Pancreas (tissue), 10 donors: ENCODE results near the gene INPP5A. TPM values are rescaled to one million over a fixed set of nuclear protein-coding genes. Genes with fewer than 3 reads are reported as not detected.

Experiments
- ATAC-seq, 4 donors: fragments of 200-7000 bp; cut with Tn5 transposase; one replicate each; pipeline versions ENCODE4 v1.8.0 to v1.9.1; 2020; ENCODE audit warnings: mild to moderate bottlenecking in 4 of 4, moderate library complexity in 4 of 4
- DNase-seq, 6 donors: peaks; one replicate each; pipeline ENCODE4 v3.0.0-alpha.2; 2020
- FAIRE-seq: peaks from 2 replicates; lab custom pipeline; 2012; peaks lifted over from hg19 to GRCh38; lab: Jason Lieb, UNC
- H3K27ac ChIP-seq, 4 donors: fragments of 200-600 bp; sonication (generic); 1 replicate in 3 of 4; 2 replicates in 1 of 4; pipeline versions ENCODE4 v1.5.0 to v1.8.0; 2020
- H3K27me3 ChIP-seq, 4 donors: fragments of 200-600 bp; one replicate each; pipeline ENCODE4 v1.8.0; 2021
- H3K36me3 ChIP-seq, 3 donors: fragments of 200-600 bp; sonication (generic) in 1 of 3; one replicate each; pipeline versions ENCODE4 v1.5.0 to v1.8.0; 2020 to 2021
- H3K4me1 ChIP-seq, 3 donors: fragments of 200-600 bp; one replicate each; pipeline ENCODE4 v1.8.0; 2021
- H3K4me3 ChIP-seq, 4 donors: fragments of 200-600 bp; sonication (generic) in 2 of 4; one replicate each; pipeline versions ENCODE4 v1.5.0 to v1.8.0; 2020 to 2021
- H3K9me3 ChIP-seq, 4 donors: fragments of 200-600 bp; one replicate each; pipeline ENCODE4 v1.8.0; 2021
- WGBS, 2 donors: extraction: QIAGEN DNeasy Blood & Tissue Kit; methylation state at CpG; one replicate each; pipeline ENCODE4 v1.1.7; 2013; 5-methylcytosine and 5-hydroxymethylcytosine counted together
- intact Hi-C, 3 donors: fragments of 100-400 bp; cut with DNase I; formaldehyde crosslinking; loops; one replicate each; pipeline versions ENCODE4 v1.11.1 to v1.14.2; 2022
- polyA plus RNA-seq, 2 donors: library from polyadenylated mRNA; stranded (reverse); fragments of 200-250 nt; gene quantifications; one replicate each; pipeline ENCODE4 v1.2.3, GENCODE V29; 2013
- total RNA-seq, 6 donors: library from RNA; stranded (reverse); fragmentation: NEBNext Ultra II Directional in 4 of 6; extraction: Animal tissue kit (Norgen Biotek cat#: 25700) in 4 of 6; gene quantifications; one replicate each; pipeline versions ENCODE4 v1.2.1 to v1.2.4, GENCODE V29; 2021 to 2023
- TF ChIP-seq, protein P1 (sequence below), 4 donors: fragments of 200-600 bp; sonication (generic) in 3 of 4; IDR thresholded peaks; one replicate each; pipeline versions ENCODE4 v1.5.0 to v1.8.0; 2021; ENCODE audit warnings: antibody characterized with exemption in 4 of 4
- donor health status: healthy with polysubstance abuse.
- donor health status: DM: no; HTN: no; CAD: no; lungs with moderate emphysema.
- donor health status: DM: no; HTN: no; CAD: no.
- donor health status: control.
- donor health status: control.
- donor health status: Bipolar disorder and iron deficiency.
- donor health status: DM: yes; HTN: yes; CAD: no.
- donor health status: DM: no; HTN: no; CAD: no.
- donor health status: DM: no; HTN: no; CAD: no.
- donor health status: DM: yes; HTN: yes; CAD: no.

Gene INPP5A
- total and polyA plus RNA-seq, 8 donors, result 5.9 to 15.6 (median 11.3) TPM

- Histone ChIP-seq H3K4me3 (no peak overlapping the region), H3K27ac (peak overlapping the region in 1 of 4 donors; percentile 4), H3K9me3 (no peaks in the 10 kb centered on the region), H3K36me3 (no peaks in the 10 kb centered on the region), H3K4me1 (peaks cover 0 to 6% (median 0%) of the 10 kb centered on the region in 3 donors), H3K27me3 (no peaks in the 10 kb centered on the region)
- 83 to 88% methylated on average over 30 of the region's 30 CpGs for WGBS, 2 donors
- ATAC-seq (no peak), FAIRE-seq (no peak), DNase-seq (peak in 1 of 6 donors; percentile 49)
- TF ChIP-seq, protein P1, sequence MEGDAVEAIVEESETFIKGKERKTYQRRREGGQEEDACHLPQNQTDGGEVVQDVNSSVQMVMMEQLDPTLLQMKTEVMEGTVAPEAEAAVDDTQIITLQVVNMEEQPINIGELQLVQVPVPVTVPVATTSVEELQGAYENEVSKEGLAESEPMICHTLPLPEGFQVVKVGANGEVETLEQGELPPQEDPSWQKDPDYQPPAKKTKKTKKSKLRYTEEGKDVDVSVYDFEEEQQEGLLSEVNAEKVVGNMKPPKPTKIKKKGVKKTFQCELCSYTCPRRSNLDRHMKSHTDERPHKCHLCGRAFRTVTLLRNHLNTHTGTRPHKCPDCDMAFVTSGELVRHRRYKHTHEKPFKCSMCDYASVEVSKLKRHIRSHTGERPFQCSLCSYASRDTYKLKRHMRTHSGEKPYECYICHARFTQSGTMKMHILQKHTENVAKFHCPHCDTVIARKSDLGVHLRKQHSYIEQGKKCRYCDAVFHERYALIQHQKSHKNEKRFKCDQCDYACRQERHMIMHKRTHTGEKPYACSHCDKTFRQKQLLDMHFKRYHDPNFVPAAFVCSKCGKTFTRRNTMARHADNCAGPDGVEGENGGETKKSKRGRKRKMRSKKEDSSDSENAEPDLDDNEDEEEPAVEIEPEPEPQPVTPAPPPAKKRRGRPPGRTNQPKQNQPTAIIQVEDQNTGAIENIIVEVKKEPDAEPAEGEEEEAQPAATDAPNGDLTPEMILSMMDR (IDR thresholded peaks at IDR 0.05), result no peak
- intact Hi-C loops, result loop anchor here in 2 of 3 donors (10.0 kb wide), 2 partner anchors 126 to 466 kb away; partner anchors contain the start of gene NKX6-2 (in 1 of the 2)
Observed at GRCh38 chr10:132658546-132659205, 121.1 kb downstream of the INPP5A start.

DNA sequence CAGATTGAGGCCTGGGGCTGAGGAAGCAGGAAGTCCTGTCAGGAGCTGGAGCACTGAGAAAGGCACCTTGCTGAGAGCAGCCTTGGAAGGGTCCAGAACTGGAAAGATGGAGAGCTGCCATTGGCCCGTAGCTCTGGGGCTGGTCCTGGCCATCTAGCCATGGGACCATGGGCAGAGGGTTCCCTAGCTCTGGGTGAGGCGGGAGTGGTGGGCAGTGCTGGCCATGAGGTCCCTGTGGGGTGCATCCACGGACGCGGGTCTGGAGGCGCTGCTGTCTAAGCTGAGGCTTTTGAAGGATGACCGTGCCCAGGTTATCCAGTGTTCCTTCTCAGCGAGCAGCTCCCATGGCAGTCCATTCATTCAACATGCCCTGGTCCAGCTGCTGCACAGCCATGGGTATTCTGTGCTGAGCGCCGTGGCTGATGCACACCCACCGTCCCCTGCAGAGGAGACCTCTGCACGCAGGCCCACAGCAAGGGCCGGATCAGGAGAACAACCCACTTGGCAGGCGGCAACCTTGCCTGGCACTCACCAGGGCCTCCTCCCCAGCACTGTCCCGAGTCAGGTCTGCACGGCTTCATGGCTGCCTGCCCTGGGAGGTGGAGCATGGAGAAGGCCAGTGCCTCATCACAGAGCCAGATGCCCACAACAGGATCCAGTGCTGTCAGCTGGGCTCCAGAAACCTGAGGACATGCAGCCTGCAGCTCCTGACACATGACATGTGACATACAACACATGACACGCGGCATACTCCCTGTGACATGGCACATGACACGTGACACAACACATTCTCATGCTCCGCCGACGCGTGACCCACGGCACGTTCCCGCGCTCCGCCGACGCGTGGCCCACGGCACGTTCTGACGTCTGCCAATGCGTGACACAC, 121.9 kb downstream of the INPP5A start:
- H3K36me3 ChIP-seq, result no peaks in the 10 kb centered on the region
- no peaks in the 10 kb centered on the region for H3K27me3 ChIP-seq
- FAIRE-seq (no peak), ATAC-seq (peak in 2 of 4 donors; percentile 20 to 39), DNase-seq (peak in 2 of 6 donors; percentile 45 to 49)
- no peaks in the 10 kb centered on the region for H3K9me3 ChIP-seq
- peaks cover 0 to 6% (median 0%) of the 10 kb centered on the region in 3 donors for H3K4me1 ChIP-seq
- no peak overlapping the region for H3K4me3 ChIP-seq
- TF ChIP-seq, protein P1 (IDR thresholded peaks at IDR 0.05), result no peak
- intact Hi-C loops, result loop anchor here in 2 of 3 donors (10.0 kb wide), 2 partner anchors 125 to 465 kb away; partner anchors contain the start of gene NKX6-2 (in 1 of the 2)
- WGBS, 2 donors, result 91 to 92% methylated on average over 35 of the region's 35 CpGs
- no peak overlapping the region for H3K27ac ChIP-seq

GRCh38 chr10:132660385-132660784, 122.8 kb downstream of the INPP5A start:
- 93 to 94% methylated on average over 3 of the region's 3 CpGs for WGBS, 2 donors
- no peak overlapping the region for H3K4me3 ChIP-seq
- intact Hi-C loops, result no loop called here
- H3K9me3 ChIP-seq, result no peaks in the 10 kb centered on the region
- TF ChIP-seq, protein P1 (IDR thresholded peaks at IDR 0.05), result no peak
- H3K36me3 ChIP-seq, result no peaks in the 10 kb centered on the region
- no peaks in the 10 kb centered on the region for H3K27me3 ChIP-seq
- peak in 1 of 6 donors; percentile 16 for DNase-seq
- H3K4me1 ChIP-seq, result peaks cover 0 to 6% (median 0%) of the 10 kb centered on the region in 3 donors
- no peak overlapping the region for H3K27ac ChIP-seq
- FAIRE-seq, result no peak
- no peak for ATAC-seq

DNA sequence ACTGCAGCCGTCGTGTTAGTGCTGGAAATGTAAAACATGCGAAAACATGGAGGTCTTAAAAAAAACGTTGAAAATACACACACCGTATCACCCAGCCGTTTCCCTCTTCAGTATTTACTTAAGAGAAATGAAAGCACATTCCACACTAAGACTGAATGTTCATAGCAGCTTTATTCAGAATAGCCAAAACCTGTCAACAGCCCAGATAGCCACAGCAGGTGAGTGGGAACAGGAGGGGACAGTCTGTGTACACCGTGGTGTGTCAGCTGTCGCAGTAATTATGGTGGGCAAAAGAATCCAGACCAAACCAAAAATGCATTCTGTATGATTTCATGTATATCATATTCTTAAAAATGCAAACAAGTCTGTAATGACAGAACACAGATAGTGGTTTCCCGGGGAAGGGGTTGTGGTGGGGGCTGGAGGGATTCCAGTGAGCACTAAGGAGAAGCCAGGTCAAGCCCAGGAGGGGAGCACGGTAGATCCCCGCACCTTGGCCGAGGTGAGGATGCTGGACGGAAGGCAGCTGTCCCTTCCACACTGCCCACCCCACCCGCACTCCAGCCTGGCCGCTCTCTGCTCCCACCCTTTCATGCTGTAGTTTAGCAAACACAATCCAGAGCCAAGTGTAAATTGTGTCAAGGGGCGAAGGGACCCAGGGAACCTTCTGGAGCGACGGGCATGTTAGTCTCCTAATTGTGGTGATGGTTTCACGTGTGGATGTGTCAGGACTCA, 124.8 kb downstream of the INPP5A start:
- FAIRE-seq (no peak), ATAC-seq (peak in 2 of 4 donors; percentile 29 to 39), DNase-seq (peak in 1 of 6 donors; percentile 32)
- H3K4me1 ChIP-seq, result peaks cover 0 to under 1% (median 0%) of the 10 kb centered on the region in 3 donors
- WGBS, 2 donors, result 88 to 91% methylated on average over 19 of the region's 19 CpGs
- TF ChIP-seq, protein P1 (IDR thresholded peaks at IDR 0.05), result no peak
- H3K4me3 ChIP-seq, result no peak overlapping the region
- intact Hi-C loops, result no loop called here
- no peaks in the 10 kb centered on the region for H3K36me3 ChIP-seq
- no peak overlapping the region for H3K27ac ChIP-seq
- no peaks in the 10 kb centered on the region for H3K9me3 ChIP-seq
- no peaks in the 10 kb centered on the region for H3K27me3 ChIP-seq
